ENCODE data around the gene CCDC30.

DNA sequence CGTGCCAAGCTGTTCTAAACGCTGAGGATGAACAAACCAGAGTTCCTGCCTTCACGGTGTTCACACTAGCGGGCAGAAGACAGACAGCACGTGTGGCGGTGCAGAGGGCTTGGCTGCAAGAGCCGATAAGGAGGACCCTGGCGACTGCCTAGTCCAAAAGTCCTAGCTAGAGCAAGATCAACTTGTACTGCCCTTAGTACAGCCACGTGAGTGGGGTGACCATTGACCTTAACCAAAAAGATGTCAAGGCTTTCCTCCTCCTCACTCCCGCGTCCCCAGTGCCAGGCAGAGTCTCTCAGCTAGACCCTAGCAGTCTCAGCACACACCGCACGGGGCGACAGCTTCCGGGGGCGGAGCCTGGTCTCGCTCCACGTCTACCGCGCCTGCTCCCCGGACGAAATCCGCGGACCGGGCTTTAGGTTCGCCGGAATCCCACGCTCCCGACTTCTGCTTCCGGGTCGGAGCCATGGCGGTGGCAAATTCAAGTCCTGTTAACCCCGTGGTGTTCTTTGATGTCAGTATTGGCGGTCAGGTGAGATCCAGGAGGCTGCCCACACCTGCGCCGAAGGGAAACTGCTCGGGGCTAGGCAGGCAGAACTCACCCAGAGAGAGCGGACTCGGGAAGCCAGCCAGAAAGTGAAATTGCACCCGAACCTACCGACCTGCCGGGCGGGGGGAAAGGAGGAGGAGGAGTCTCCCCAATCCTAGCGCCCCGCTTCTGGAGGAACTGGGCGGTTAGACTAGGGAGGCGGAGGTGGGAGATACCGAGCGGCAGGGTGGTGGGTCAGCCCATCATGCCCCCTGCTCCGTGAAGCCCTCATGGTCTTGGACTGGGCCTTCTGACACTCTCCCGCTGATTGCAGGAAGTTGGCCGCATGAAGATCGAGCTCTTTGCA is 195.1 kb downstream of the CCDC30 start, which contains the start of gene PPIH:
- TF ChIP-seq, protein P1, sequence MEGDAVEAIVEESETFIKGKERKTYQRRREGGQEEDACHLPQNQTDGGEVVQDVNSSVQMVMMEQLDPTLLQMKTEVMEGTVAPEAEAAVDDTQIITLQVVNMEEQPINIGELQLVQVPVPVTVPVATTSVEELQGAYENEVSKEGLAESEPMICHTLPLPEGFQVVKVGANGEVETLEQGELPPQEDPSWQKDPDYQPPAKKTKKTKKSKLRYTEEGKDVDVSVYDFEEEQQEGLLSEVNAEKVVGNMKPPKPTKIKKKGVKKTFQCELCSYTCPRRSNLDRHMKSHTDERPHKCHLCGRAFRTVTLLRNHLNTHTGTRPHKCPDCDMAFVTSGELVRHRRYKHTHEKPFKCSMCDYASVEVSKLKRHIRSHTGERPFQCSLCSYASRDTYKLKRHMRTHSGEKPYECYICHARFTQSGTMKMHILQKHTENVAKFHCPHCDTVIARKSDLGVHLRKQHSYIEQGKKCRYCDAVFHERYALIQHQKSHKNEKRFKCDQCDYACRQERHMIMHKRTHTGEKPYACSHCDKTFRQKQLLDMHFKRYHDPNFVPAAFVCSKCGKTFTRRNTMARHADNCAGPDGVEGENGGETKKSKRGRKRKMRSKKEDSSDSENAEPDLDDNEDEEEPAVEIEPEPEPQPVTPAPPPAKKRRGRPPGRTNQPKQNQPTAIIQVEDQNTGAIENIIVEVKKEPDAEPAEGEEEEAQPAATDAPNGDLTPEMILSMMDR (IDR thresholded peaks at IDR 0.05): peak; percentile 33
- TF ChIP-seq EZH2 (IDR thresholded peaks at IDR 0.05) (no peak), EZH2phosphoT487 (IDR thresholded peaks at IDR 0.05) (no peak)

All from neural progenitor cell (in vitro differentiated cells).